ENCODE measurements around the gene ACE. TPM values are rescaled to one million over a fixed set of nuclear protein-coding genes. Genes with fewer than 3 reads are reported as not detected.
A peak's percentile ranks its signal among the peaks of the same experiment; 100 is the strongest.
"Not testable (repeated sequence)": the region's sequence is repeated elsewhere in the genome, so short reads cannot be mapped to it uniquely, and the experiment has no call there.

Gene ACE
- total RNA-seq, 1 experiment from 2014 or later = 2.4 TPM

DNA sequence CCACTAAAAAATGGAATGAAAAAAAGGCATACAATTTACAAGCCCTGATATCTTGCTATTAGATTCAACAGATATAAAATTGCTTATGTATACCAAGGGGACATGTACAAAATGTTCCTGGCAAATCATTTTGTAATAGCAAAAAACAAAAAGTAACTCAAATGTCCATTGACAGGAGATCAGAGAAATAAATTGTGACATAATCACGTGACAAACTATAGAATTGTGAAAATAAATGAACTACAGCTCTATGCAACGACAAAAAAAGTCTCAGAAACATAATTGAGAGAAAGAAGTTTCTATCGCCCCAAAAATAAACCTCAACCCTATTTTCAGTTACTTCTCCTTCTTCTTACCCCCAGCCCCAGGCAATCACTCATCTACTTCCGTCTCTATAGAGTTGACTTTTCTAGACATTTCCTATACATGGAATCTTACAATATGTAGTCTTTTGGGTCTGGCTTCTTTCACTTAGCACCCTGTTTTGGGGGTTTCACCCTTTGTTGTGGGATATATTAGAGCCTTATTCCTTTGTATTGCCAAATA is 12.1 kb upstream of the ACE start:
- no peak for DNase-seq (ENCODE audit: low spot score)
- in situ Hi-C loops (cut with HindIII; ENCODE audit: low sequenced_read_pairs) = no loop called here

DNA sequence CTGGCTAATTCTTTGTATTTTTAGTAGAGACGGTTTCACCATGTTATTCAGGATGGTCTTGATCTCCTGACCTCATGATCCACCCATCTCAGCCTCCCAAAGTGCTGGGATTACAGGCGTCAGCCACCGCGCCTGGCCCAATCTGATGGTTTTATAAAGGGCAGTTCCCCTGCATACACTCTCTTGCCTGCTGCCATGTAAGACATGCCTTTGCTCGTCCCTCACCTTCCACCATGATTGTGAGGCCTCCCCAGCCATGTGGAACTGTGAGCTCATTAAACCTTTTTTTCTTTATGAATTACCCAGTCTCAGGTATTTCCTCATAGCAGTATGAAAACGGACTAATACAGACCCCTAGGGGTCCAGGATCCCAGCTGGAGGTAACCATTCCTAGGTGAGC is 8.8 kb upstream of the ACE start:
- in situ Hi-C loops (cut with HindIII; ENCODE audit: low sequenced_read_pairs); DNase-seq (ENCODE audit: low spot score): not testable (repeated sequence)

DNA sequence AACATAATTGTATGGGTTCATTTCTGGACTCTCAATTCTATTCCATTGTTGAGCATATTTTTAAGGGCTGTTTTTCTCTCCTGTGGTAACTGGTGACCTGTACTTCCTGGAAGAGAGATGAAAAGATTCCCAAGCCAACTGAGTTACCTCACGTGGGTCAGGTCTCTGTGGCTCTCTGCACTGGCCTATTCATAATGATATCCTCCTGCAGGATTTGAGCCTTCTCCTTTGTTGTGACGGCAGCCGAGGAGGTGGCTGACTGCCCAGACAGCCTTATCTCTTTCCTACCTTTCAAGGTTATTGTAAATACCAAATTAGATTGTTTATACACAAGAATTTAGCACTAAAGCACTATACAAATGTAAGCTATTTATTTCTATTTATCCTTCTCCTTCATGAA is 2.7 kb upstream of the ACE start:
- in situ Hi-C loops (cut with HindIII; ENCODE audit: low sequenced_read_pairs) = no loop called here
- DNase-seq (ENCODE audit: low spot score) = no peak

DNA sequence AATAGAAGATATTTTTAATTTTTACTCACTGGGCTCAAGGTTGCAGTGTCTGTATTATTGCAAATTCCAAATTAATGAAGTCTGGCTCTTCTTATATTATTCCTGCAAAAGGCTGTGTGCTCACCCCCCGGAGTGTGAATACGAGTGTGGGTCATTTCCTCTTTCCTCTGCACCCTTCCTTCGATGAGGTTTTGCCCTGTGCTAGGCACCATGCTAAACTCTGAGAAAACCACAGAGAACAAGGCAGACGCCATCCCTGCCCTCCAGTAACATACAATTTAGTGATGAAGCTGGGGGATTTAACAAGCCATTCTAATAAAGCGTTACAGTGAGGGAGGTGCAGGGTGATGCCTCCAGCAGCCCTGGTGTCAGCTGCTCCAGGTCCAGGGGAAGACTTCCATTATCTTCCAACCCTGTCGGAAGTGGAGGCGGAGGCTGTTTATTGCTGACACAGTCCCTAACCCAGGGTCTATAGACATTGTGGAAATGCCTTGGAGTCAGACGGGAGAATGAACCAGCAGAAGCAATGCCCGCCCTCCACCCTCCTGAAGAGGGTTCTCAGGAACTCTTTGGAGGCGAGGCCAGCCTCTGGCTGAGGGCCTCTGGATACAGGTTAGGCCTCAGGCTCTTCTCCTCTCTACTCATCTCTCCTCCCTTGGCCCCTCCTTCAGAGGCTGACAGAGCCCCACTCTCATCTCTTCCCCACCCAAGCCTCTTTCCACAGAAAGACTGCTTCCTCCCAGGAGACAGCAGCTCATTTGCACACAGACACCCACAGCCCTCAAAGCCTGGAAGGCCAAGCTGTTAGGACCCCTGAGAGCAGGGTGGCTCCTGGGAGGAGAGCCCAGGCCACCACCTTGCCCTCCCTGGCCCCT is 2.0 kb upstream of the ACE start:
- in situ Hi-C loops (cut with HindIII; ENCODE audit: low sequenced_read_pairs) = no loop called here
- DNase-seq (ENCODE audit: low spot score) = no peak

DNA sequence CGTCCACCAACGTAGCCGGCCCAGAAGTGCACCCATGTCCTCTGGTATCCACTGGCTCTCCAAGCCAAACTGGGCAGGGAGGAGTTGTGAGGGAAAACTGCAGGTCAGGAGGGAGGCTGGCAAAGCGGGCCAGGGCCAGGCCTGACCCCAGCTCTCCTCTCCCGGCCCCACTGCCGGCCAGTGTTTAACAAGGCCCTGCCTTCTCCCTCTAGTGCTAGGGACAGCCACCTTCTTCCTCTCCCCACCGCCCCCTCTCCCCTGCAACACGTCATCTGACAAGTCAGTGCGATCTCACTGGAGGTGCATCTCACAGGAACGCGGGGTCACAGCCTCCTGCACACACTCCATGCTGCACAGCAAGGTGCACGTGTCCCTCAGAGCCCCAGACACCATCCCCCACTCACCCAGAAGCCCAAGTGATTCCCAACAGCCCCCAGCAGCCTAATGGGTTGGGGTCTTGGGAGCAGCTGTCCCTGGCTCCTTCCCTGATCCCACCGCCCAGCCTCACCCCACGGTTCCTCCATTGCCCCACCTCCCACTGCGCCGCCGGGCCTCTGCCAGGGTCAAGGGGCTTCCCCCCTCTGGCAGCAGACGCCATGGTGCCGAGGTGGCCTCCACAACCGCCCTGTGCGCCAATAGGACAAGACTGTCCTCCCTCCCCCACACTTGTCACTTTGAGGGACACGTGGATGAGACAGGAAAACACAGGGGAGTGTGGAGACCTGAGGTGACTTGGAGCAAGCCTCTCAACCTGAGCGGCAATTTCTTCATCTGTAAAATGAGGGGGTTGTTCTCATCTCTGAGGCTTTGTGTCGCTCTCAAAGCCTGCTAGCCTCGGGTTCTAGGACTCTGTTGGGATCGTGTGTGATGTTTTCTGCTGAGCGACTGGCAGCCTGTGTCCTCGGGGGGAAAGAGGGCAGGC is 1.1 kb upstream of the ACE start:
- no peak for DNase-seq (ENCODE audit: low spot score)
- in situ Hi-C loops (cut with HindIII; ENCODE audit: low sequenced_read_pairs) = no loop called here

DNA sequence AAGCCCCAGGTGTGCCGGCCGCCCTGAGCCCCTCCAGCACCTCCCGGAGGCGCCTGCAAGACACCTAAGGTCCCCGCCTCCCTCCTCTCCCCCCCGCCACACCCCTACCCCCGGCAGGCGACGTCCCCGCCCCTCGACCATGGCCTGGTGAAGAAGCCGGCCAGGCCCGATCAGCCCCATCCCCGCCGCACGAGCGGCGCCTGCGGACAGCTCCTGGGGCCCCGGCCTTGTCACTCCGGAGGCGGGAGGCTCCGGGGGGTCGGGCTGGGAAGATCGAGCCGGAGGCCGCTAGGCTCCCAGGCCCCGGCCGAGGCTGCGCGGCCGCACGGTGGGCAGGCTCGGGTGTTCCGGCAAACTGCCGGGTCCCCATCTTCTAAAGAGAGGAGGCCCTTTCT is 405 bp upstream of the ACE start:
- no peak for DNase-seq (ENCODE audit: low spot score)
- in situ Hi-C loops (cut with HindIII; ENCODE audit: low sequenced_read_pairs) = no loop called here

DNA sequence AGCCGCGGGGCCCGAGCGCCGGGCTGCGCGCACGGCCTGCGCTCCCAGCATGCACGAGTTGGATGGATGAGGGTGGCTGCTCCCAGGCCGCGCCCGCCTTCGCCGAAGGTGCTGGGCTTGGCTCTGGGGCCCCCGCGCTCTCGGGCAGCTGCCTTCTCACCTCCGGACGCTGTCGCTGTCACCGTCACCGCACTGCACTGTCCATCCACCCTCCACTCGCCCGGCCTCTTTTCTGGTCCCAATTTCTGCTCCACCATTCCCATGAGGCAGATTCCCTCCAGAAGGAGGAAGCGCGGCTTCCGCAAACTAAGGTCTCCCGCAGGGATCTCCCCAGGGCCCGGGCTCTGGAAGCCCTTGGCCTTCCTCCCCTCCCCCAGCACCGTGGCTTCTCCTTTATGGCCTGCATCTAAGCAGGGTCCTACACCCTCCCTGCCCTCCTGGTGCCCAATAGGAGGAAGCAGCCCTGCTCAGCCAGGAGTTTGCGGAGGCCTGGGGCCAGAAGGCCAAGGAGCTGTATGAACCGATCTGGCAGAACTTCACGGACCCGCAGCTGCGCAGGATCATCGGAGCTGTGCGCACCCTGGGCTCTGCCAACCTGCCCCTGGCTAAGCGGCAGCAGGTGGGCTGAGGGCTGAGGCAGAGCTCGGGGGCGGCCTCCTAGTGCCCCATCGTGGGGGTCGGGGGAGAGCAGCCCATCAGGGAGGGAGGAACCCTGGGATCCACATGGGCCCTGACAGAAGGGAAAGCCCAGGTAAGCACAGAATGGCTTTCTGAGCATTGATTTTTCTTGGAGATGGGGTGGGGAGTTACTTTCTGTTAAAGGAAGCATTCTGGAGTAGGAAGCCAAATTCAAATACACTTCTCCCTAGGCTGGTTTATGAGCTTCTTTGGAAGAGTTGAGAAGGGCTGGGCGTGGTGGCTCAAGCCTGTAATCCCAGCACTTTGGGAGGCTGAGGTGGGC is 899 bp downstream of the ACE start:
- peak; percentile 9 for DNase-seq (ENCODE audit: low spot score)
- in situ Hi-C loops (cut with HindIII; ENCODE audit: low sequenced_read_pairs) = no loop called here

DNA sequence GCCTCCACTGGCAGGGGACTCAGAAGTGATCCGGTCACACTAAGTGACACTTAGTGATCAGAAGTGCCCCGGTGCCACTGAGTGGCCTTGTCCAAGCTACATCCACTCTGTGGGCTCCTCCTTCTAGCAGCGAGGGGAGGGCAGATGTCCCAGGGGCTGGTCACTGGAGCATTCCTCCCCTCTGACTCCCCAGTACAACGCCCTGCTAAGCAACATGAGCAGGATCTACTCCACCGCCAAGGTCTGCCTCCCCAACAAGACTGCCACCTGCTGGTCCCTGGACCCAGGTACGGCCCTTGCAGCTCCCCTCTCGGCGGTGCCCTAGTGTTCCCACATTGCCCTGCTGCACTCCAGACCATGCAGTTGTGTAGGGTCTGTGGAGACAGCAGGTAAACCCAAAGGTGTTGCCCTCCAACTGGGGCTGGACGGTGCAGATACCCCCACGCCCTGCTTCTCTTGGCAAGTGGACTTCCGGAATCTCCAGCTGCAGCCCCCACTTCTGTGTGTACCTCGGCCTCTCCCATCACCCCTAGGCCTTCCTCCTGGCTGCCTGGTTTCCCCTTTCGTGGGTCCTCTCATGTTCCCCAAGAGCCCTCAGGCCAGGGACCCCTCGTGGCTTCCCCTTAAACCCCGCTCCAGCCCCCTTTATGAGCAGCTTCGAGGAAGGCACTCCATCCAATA is 2.1 kb downstream of the ACE start:
- in situ Hi-C loops (cut with HindIII; ENCODE audit: low sequenced_read_pairs) = no loop called here
- peak; percentile 38 for DNase-seq (ENCODE audit: low spot score)

DNA sequence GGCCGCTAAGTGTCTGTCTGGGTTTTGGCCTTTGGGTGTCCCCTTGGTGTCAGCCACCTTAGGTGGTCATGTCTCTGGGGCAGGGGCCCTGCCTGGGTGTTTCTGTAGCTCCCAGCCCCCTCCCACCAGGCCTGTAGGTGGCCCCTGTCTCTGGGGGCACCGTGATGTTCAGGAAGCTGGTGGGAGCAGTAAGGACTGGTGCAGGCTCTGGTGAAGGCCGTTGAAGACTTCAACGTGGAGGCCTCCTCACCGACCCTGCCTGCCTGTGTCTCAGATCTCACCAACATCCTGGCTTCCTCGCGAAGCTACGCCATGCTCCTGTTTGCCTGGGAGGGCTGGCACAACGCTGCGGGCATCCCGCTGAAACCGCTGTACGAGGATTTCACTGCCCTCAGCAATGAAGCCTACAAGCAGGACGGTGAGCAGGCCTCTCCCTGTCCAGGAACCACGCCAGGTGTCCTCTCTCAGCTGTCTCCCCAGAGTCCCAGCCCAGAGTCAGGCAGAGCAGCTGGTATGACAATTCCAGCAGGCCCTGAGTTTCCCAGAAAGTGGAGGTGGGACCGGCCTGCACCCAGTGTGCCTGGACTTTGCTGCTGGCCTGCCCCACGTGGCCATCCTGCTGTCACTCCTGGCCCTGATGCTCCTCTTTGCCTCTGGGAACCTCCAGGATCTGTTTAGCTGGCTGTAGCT is 2.8 kb downstream of the ACE start:
- DNase-seq (ENCODE audit: low spot score) = no peak
- in situ Hi-C loops (cut with HindIII; ENCODE audit: low sequenced_read_pairs) = no loop called here

DNA sequence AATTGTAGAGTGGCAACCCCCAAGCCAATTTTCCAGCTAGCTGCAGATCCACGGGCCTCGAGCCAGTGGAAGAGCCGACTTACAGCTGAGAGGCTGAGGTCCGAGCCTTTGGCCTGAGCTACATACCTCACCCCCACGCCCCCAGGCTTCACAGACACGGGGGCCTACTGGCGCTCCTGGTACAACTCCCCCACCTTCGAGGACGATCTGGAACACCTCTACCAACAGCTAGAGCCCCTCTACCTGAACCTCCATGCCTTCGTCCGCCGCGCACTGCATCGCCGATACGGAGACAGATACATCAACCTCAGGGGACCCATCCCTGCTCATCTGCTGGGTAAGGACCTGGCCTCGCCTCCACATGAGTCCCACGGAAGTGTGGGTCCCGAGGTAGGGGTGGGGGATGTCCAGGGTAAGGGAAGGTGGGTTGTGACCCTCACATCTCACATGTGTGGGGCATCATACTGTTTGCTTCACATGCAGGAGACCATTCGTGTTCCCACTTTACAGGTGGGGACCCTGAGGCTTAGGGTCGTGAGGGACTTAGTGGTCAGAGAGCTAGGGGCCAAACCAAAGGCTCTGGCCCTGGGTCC is 3.4 kb downstream of the ACE start:
- no peak for DNase-seq (ENCODE audit: low spot score)
- in situ Hi-C loops (cut with HindIII; ENCODE audit: low sequenced_read_pairs) = no loop called here

DNA sequence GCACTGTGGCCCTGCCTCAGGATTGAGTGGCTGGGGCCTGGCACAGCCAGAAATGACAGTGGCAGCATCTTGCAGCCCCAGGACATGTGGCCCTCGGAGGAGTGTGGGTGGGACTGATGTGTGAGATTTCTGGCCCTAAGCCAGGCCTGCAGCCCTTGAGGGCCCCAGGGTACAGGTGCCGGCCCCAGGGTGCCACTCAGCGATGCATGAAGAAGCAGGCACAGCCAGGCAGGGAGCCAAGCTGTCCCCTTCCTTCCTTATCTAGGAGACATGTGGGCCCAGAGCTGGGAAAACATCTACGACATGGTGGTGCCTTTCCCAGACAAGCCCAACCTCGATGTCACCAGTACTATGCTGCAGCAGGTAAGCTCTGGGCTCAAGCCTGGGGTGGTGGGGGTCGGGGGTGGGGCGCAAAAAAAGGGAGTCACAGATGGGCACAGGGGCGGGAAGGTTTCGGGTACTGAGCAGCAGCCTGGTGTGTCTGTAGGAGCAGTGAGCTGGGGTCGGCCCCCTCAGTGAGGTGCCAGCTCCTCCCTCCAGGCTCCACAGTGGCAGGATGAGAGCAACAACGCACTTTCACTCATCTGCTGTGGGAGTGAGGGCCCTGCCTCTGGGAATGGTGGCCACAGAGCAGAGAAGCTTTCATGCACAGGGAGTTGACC is 4.1 kb downstream of the ACE start:
- in situ Hi-C loops (cut with HindIII; ENCODE audit: low sequenced_read_pairs) = no loop called here
- no peak for DNase-seq (ENCODE audit: low spot score)

DNA sequence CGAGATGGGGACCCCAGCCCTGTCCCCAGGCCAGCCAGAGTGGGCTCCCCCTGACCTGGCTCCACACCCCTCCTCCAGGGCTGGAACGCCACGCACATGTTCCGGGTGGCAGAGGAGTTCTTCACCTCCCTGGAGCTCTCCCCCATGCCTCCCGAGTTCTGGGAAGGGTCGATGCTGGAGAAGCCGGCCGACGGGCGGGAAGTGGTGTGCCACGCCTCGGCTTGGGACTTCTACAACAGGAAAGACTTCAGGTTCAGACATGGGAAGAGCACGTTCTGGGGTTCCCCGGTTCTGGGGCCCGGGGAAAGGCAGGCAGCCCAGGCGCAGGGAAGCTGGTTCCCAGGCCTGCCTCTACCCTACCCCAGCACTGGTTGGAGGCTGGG is 4.6 kb downstream of the ACE start:
- in situ Hi-C loops (cut with HindIII; ENCODE audit: low sequenced_read_pairs) = no loop called here
- no peak for DNase-seq (ENCODE audit: low spot score)

DNA sequence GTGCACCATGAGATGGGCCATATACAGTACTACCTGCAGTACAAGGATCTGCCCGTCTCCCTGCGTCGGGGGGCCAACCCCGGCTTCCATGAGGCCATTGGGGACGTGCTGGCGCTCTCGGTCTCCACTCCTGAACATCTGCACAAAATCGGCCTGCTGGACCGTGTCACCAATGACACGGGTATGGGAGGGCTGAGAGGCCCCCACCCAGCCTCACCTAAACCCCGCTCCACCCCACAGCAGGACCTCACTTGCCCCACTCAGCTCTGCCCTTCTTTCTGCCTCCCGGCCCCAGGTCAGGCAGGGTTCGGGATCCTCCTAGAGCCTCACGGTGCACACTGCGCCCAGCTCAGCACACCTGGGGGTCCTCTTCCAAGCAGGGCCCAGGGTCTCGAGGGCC is 5.6 kb downstream of the ACE start:
- no peak for DNase-seq (ENCODE audit: low spot score)
- in situ Hi-C loops (cut with HindIII; ENCODE audit: low sequenced_read_pairs) = no loop called here

DNA sequence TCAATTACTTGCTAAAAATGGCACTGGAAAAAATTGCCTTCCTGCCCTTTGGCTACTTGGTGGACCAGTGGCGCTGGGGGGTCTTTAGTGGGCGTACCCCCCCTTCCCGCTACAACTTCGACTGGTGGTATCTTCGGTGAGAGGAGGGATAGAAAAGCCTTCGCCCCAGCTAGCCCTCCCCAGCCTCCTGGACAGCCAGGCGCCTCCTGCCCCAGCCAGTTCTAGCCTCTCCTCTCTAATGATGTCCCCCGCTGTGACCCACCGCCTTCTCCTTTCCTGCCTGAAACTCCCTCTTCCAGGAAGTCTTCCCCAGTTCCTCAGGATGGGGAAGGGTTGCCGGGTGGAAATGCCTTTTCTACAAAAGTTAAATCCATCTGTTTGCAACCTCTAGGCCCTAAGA is 6.2 kb downstream of the ACE start:
- DNase-seq (ENCODE audit: low spot score) = no peak
- in situ Hi-C loops (cut with HindIII; ENCODE audit: low sequenced_read_pairs) = no loop called here

DNA sequence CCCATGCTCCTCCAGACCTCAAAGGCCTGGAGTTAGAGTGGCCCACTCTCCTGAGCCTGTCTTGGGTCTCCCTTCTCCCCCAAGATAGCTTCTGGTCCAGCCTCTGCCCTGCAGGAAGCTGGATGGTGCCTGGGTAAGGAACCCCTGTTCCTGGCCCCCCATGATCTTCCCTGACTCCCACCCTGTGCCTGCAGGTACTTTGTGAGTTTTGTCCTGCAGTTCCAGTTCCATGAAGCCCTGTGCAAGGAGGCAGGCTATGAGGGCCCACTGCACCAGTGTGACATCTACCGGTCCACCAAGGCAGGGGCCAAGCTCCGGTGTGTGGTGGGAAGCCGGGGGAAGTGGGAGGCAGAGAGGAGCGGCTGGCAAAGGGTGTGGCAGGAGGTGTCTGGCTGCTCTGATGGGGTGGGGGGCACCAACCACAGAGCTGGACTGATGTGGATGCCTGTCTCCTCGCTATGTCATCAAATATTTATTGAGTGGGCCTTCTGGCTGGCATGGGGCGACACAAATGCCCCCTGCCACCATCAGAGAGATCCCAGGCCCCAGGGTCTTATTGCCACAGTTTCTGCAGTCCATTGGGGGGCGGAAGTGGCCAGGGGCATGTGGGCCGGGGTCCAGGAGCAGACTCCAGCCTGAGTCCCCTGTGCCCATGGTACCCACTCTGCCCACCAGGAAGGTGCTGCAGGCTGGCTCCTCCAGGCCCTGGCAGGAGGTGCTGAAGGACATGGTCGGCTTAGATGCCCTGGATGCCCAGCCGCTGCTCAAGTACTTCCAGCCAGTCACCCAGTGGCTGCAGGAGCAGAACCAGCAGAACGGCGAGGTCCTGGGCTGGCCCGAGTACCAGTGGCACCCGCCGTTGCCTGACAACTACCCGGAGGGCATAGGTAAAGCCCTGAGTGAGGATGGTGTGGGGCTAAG is 7.1 kb downstream of the ACE start:
- in situ Hi-C loops (cut with HindIII; ENCODE audit: low sequenced_read_pairs) = no loop called here
- DNase-seq (ENCODE audit: low spot score) = no peak

Measured in G401 (cell line).